ENCODE results near the gene MDK. TPM values are rescaled to one million over a fixed set of nuclear protein-coding genes. Genes with fewer than 3 reads are reported as not detected.

Gene MDK
- total and polyA plus RNA-seq, 4 donors = 2.3 to 41.8 (median 13.5) TPM

DNA sequence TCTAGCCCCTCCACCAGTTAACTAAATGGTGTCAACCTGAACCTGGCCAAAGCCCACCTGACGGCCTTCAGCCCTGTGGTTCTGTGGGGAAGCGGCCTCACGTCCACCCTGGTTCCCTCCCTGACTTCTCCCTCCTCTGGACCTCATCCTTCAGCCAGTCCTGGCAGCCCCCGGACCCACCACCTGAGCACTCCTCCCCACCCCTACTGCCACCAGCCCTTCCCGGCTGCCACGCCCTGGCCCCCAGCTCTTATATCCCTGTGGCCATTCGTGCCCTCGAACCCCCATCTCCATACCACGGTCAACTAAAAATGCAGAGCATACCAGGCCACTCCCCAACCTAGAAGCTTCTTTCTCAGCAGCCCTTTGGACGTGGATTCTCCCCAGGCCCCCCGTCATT is 4.2 kb upstream of the MDK start:
- TF ChIP-seq TAF1 (conservative IDR thresholded peaks at IDR 0.05) (no peak), ATF3 (IDR thresholded peaks at IDR 0.05) (no peak), YY1 (IDR thresholded peaks at IDR 0.05) (no peak)
- TF ChIP-seq, protein P1, sequence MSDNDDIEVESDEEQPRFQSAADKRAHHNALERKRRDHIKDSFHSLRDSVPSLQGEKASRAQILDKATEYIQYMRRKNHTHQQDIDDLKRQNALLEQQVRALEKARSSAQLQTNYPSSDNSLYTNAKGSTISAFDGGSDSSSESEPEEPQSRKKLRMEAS (IDR thresholded peaks at IDR 0.05) = no peak
- Histone ChIP-seq H3K27me3 (ENCODE audit: control insufficient read depth in 4 of 4, insufficient read depth in 4 of 4, low read length in 3 of 4) (no peaks in the 10 kb centered on the region), H3K4me1 (ENCODE audit: control insufficient read depth in 4 of 4, insufficient read depth in 4 of 4, low read length in 3 of 4) (peaks cover 4 to 11% (median 5%) of the 10 kb centered on the region in 4 donors), H3K9me3 (ENCODE audit: control insufficient read depth in 4 of 4, low read length in 3 of 4) (no peaks in the 10 kb centered on the region), H3K9ac (ENCODE audit: low read depth in 1 of 2, low read length in 2 of 2) (no peak overlapping the region), H3K4me3 (ENCODE audit: low read depth in 1 of 3, low read length in 3 of 3) (no peak overlapping the region), H3K36me3 (ENCODE audit: control insufficient read depth in 4 of 4, insufficient read depth in 3 of 4, low read depth in 1 of 4, low read length in 3 of 4) (peaks cover 6 to 44% (median 12%) of the 10 kb centered on the region in 4 donors), H3K27ac (ENCODE audit: low read depth in 1 of 2, low read length in 2 of 2) (no peak overlapping the region)
- no peak for DNase-seq (ENCODE audit: low spot score)
- 97% methylated on average over 11 of the region's 11 CpGs for WGBS

DNA sequence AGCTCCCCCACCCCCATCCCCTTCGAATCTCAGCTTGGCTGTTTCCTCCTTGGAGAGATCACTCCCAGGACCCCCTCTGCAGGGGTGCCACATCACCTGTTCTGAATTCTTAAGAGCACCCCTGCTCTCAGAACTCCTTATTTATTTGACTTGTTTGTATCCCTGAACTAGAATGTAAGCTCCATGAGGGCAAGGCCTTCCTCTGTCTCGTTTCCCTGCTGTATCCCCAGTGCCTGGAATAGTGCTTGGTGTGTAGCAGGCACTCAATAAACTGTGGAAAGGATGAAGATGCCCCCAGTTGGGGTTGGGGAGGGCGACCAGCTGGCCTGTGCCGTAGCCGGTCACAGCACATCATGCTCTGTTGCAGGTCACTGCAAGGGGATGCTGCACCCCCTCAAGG is 3.6 kb upstream of the MDK start:
- 96% methylated on average over 5 of the region's 5 CpGs for WGBS
- H3K4me3 ChIP-seq (ENCODE audit: low read depth in 1 of 3, low read length in 3 of 3) = no peak overlapping the region
- H3K27ac ChIP-seq (ENCODE audit: low read depth in 1 of 2, low read length in 2 of 2) = no peak overlapping the region
- DNase-seq (ENCODE audit: low spot score) = no peak
- no peaks in the 10 kb centered on the region for H3K9me3 ChIP-seq (ENCODE audit: control insufficient read depth in 4 of 4, low read length in 3 of 4)
- H3K9ac ChIP-seq (ENCODE audit: low read depth in 1 of 2, low read length in 2 of 2) = no peak overlapping the region
- H3K4me1 ChIP-seq (ENCODE audit: control insufficient read depth in 4 of 4, insufficient read depth in 4 of 4, low read length in 3 of 4) = peaks cover 4 to 13% (median 6%) of the 10 kb centered on the region in 4 donors
- no peaks in the 10 kb centered on the region for H3K27me3 ChIP-seq (ENCODE audit: control insufficient read depth in 4 of 4, insufficient read depth in 4 of 4, low read length in 3 of 4)
- no peak for TF ChIP-seq FOXA2 (IDR thresholded peaks at IDR 0.05)
- TF ChIP-seq TAF1 (conservative IDR thresholded peaks at IDR 0.05) = no peak
- no peak for TF ChIP-seq CTCF (IDR thresholded peaks at IDR 0.05; ENCODE audit: low read depth, low read length, missing input control)
- TF ChIP-seq RAD21 (IDR thresholded peaks at IDR 0.05) = no peak
- TF ChIP-seq, protein P1 (IDR thresholded peaks at IDR 0.05) = no peak
- no peak for TF ChIP-seq NR2F2 (IDR thresholded peaks at IDR 0.05)
- TF ChIP-seq RXRA (IDR thresholded peaks at IDR 0.05) = no peak
- no peak for TF ChIP-seq SP1 (IDR thresholded peaks at IDR 0.05)
- TF ChIP-seq FOXA1 (IDR thresholded peaks at IDR 0.05) = no peak
- no peak for TF ChIP-seq HNF4A (conservative IDR thresholded peaks at IDR 0.05)
- TF ChIP-seq, protein P2, sequence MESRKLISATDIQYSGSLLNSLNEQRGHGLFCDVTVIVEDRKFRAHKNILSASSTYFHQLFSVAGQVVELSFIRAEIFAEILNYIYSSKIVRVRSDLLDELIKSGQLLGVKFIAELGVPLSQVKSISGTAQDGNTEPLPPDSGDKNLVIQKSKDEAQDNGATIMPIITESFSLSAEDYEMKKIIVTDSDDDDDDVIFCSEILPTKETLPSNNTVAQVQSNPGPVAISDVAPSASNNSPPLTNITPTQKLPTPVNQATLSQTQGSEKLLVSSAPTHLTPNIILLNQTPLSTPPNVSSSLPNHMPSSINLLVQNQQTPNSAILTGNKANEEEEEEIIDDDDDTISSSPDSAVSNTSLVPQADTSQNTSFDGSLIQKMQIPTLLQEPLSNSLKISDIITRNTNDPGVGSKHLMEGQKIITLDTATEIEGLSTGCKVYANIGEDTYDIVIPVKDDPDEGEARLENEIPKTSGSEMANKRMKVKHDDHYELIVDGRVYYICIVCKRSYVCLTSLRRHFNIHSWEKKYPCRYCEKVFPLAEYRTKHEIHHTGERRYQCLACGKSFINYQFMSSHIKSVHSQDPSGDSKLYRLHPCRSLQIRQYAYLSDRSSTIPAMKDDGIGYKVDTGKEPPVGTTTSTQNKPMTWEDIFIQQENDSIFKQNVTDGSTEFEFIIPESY (IDR thresholded peaks at IDR 0.05) = no peak
- no peak for TF ChIP-seq HNF4G (IDR thresholded peaks at IDR 0.05)
- no peak for TF ChIP-seq YY1 (IDR thresholded peaks at IDR 0.05)
- no peak for TF ChIP-seq GABPA (IDR thresholded peaks at IDR 0.05 in 1 of 2, conservative IDR thresholded peaks at IDR 0.05 in 1 of 2)
- peaks cover 6 to 41% (median 11%) of the 10 kb centered on the region in 4 donors for H3K36me3 ChIP-seq (ENCODE audit: control insufficient read depth in 4 of 4, insufficient read depth in 3 of 4, low read depth in 1 of 4, low read length in 3 of 4)
